Raji (cell line): ENCODE data around the gene NFE2L1.

Experiments used
- POLR2A ChIP-seq: IDR thresholded peaks from 2 replicates; pipeline ENCODE4 v1.6.1; 2011; ENCODE audit warnings: low read depth, low read length, control low read depth; ENCODE audit not compliant: insufficient read depth

Gene NFE2L1

DNA sequence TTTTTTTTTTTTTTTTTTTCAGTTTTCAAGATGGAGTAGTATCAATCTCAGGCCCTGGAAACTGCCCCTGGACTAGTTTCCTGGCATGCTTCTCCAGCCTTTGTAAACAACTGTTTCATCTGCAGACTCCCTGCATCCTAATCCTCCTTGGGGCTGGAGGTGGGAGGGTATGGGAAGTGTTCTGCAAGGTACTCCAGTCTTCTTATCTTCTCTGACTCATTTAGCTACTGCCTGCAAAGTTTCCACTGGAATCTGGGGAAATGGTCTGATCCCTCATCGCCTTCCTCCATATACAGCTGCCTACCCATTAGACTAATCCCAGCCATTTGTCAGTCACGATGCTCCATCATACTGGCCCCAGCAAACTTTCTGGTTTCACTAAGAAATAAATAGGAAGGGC is 32.0 kb upstream of the NFE2L1 start:
- no peak for TF ChIP-seq POLR2A

DNA sequence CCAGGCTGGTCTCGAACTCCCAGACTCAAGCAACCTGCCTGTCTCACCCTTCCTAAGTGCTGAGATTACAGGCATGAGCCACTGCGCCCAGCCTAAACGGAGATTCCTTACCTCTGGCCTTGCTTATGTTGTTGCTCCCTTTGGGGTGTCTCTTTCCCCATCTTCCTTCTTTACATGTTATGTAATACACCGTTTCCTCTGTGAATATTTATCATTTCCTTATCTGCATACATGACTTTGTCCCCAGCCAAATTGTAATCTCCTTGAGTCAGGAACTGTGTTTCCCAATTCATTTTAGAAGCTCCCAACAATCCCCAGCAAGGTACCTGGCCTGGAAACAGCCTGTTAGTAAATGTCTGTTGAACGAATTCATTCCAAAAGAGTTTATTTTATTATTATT is 26.2 kb upstream of the NFE2L1 start:
- no peak for TF ChIP-seq POLR2A

DNA sequence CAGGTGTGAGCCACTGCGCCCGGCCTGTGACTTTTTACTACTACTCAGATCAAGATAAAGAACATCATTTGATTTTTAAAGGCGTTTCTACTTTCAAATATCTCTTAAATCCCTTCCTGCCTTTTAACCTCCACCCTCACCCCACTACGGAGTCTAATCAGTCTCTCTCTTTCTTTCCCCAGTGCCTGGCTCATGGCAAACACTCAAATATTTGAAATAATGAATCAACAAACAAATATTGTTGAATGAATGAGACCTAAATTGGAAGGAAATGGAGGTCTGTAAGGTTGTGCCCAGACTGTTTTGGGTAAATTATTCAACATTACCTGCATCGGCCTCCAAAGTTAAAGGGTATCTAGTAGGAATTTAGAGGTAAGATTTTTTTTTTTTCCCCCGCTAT is 25.3 kb upstream of the NFE2L1 start:
- no peak for TF ChIP-seq POLR2A

DNA sequence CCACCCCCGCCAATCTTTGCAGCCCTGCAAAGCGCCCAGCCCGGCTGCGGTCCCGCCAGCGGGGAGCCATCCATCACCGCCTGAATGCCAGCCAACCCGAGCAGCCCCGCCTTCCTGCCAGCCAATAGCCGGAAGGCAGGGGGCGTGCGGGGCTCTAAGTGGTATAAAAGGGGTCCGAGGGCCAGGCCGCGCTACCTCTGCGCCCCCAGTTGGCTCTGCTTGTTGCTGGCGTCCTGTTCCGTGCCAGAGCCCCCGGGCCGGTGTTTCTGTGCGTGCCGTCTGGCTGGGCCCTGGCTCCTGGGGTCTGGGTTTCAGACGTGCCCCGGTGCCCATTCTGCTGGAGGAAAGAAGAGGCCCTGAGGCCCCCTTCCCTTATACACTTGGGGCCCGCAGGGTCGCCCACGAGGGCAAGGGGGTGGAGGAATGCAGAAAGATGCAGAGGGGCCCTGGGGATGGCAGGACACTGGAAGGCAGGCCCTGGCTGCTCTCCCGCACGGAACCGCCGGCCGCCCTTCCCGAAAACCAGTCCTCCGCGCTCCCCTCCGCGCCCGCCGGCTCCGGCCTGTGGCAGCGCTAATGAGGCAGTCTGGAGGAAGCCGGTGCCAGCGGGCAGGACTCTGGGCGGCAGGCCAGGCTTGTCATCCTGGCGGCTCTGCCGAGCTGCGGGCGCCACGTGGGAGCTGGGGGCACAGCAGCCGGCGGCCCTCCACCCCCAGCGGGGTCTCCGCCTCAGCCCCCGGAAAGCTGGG is 24.6 kb upstream of the NFE2L1 start:
- TF ChIP-seq POLR2A, result no peak

DNA sequence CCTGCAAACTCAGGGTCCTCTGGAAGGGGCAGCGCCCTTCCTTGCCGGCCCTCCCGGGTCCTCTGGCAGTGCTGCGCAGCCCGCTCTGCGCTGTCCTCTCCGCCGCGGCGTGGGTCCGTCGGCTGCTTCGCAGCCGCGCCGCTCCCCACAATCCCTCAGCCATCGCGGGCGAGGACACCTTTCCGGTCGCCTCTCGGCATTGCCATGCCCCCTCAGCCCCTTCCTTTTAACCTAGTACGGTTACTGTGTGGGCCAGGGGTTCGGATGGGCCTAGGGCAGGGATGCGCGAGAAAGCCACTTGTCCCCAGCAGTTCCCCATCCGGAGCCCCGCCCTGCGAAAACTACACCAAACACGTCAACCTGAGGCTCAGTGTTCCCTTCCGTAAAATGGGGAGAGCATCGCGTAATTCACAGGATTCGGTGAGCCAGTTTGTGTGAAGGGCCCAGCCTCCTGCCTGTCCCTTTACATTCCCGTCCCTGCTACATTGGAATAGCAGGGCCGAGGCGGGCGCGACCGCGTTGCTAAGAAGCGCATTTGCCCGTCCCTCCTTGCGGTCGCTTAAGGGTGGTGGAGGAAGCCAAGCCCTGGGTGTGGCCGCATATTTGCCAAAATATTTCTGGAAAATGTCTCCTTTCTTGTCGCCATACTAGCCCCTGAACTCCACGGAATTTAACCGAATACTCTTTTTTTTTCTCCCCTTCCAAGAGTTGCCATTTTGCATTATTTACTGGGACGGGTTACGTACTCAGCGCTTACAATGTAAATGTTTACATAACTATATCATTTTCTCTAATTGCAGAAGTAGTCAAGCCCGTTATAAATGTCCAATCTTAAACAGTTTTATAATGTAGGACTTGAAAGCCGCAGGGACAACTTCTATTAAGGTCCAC is 23.8 kb upstream of the NFE2L1 start:
- no peak for TF ChIP-seq POLR2A

DNA sequence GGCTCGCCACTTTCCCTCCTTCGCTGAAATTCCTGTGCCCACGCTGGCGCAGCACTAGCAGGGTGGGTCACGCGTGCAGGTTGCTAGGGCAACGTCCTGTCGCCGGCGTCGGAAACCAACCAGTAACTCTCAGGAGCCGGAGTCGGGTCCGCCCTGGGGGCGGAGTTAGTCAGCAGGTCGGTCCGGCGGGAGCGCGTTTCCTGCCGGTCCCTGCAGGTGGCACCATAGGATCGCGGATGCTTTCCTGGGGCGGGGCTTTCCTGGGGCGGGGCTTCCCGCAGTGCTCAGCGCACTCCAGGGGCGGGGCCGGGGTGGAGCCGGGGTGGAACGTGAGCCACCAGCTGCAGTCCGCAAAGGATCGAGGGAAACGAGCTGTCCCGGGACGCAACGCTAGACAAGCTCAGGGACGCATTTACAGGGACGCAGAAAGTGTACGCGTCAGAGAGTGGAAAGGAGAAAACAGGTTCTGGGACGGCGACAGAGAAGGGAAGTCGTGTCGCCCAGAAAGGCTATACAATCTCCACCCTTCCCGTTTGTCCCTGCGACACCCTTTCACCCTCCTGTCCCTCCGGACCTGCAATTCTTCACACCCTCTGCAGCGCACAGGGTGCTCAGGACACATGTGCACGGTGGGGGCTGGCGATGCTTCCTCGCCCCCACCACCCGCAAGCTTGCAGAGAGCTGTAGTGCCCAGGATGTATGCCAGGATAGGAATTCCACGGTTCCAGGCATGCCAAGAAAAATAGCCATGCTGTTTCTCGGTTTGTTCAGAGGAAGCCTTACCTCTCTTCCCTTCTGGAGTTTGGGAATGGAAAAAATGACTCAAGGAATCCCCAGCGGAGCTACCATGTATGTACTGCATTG is 22.9 kb upstream of the NFE2L1 start:
- TF ChIP-seq POLR2A, result peak; percentile 51

DNA sequence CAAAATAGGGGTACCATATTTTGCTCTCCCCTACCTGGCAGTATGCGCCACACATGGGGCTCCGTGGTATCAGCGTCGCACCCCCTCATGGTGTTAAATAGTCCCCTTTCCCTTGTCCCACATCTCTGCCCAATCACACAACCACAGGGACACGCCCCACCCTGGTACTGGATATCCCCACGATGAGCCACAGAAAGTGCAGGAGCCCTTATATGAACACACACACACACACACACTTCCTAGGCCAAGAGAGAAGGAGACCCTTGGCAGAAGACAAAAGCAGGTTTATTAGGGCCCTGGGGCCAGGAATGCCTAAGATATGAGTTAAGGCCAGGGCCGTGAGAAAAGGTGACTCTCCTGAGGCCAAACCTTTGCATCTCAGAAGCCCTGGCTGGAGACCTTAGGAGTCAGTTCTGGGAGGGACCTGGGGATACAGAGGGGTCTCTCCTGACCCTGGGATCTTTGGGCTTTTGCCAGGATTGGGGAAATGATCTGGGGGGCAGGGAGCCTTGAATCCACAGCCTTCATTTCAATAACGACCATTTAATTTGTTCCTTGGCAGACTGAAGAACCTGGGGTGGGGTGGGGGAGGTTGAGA is 22.2 kb upstream of the NFE2L1 start:
- TF ChIP-seq POLR2A, result no peak

DNA sequence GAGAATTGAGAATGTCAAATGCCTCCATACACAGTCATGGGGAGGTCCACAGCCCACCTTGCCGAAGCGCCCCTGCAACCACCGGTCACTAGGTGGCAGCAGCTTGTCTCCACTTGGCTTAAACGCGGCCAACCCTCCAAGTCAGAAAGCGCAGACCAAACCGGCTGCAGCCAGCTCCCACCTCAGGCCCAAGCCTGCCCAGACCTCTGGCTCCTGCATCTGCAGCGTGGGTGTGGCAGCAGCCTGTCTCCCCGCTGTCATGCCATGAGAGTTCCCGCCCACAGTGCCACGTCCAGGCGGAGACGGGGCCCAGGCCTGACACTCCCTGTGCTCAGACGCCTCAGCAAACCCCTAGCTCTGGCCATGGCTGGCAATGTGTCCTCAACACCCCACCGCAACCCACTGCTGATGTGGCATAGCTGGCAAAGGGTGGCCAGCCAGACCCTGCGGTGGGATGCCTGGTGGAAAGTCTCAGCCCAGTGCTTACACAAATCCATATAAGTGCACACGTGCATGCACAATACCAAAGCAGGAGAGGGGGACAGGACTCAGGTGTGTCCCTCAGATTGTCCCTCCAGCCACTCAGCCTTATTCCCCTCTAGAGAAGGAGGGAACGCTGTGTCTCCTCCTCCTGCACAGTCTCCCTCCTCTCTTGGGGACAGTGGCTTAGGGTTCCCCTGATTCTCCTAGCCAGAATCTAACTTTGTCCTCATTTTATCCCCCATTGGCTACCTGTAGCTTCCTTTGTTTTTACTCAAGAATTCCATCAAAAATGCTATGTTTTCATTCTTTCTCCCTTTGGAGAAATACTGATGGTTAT is 21.4 kb upstream of the NFE2L1 start:
- TF ChIP-seq POLR2A, result no peak

DNA sequence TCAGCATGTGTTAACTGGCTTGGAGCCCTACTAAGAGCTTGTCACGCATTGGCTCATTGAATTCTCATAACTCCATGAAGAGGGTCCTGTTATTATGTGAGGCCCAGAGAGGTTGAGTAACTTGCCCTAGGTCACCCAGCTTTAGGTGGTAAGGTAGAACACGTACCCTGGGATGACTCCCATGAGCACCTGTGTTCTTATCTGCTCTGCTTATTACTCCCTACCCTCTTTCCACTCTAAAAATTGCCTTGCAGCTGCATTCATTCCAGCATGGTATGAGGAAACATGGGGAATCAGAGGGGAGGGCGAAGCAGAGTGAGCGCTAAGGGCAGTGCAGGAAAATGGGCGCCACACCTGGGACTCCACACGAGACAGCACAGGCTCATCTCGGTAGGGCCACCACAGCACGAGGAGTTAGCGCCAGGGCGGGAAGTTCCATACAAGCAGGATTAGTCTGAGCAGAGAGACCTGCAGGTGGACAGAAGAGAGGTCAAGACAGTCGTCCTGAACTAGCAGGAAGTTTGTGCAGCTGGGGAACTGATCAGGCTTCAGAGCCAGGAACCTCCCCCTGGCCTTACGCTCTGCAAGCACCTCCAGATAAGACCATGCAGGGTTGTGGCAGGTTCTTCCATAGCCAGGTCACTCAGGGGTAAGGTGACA is 20.7 kb upstream of the NFE2L1 start:
- TF ChIP-seq POLR2A, result no peak

DNA sequence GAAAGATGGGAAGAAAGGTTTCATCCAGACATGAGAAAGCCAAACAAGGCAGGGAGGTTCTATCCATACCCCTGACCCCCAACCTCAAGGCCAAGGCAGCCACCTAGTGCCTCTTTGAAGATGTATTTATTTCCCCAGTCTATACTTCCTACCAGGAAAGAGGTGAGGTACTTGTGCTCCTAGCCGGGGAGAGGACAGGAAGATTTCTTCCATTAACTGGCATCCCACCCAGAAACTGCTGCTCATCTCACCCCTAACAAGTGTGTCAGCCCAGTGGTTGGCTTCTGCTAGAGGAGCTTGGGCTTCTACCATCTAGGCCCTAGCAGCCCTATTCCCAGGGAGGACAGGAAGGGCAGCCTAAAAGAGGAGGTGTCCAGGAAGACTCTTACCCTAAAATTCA is 19.4 kb upstream of the NFE2L1 start:
- TF ChIP-seq POLR2A, result no peak

DNA sequence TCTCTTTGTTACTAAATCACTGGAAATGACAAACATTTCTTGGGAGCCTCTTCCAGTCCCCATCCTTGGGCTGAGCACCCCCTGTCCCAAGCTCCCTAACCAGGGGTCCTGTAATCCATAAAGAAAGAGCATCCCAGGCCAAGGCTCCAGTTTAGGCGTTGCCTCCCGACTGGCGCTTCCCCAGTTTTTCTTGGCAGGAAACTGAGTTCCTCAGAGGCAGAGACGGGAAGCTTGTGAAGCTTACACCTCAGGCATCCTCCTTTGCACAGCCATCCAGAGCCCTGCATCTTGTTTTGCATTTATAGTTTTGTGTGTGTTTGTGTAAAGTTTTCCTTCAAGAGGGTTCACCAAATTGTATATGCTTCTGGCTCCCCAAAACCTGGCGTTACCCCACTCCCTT is 17.6 kb upstream of the NFE2L1 start:
- no peak for TF ChIP-seq POLR2A

DNA sequence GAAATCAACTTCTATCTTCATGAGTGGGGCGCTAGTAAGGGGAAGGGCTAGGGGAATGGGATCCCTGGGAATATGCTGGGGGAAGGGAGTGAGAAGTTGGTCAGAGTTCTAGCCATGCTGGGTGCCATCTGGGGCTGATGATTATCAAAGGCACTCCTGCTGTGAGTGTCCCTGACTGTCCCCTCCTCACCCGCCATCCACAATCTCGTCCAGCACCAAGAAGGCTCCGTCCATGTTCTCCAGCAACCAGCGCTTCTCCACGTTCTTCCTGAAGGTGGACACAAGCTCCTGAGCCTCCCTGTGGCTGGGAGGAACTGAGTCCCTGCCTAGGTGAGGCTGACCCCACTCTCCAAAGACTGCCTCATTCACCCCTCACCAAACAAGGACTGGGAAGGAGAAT is 16.2 kb upstream of the NFE2L1 start:
- no peak for TF ChIP-seq POLR2A

DNA sequence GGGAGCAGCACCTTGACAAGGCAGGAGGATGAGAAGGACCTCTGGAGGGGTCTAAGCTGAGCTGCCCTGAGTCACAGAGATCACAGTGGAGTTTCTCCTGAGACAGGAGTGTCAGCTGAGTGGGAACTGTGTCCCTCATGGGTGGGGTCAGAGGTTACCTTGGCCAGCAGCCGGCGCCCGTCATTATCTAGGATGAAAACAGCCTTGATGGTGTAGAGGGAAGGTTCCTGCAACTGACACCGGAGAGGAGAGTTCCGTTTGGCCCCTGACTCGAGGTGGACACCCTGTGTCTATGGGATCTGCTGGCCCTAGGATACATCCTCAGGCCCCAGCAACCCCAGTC is 11.5 kb upstream of the NFE2L1 start:
- TF ChIP-seq POLR2A, result no peak
